H9 (cell line): Measurements from ENCODE around the gene COL4A1. TPM values are rescaled to one million over a fixed set of nuclear protein-coding genes. Genes with fewer than 3 reads are reported as not detected.

Experiments used
- DNase-seq: peaks from one replicate; pipeline ENCODE4 v3.0.0-alpha.2; 2017
- H2AFZ ChIP-seq: one replicate; pipeline ENCODE4 v1.6.1; 2013; ENCODE audit warnings: mild to moderate bottlenecking, low read length, control low read depth, moderate library complexity
- H2AK5ac ChIP-seq: 2 replicates; pipeline ENCODE4 v1.6.1; 2013; ENCODE audit warnings: low read length, control low read depth, mixed read lengths; ENCODE audit not compliant: insufficient read length
- H2BK120ac ChIP-seq: one replicate; pipeline ENCODE4 v1.6.1; 2013; ENCODE audit warnings: low read depth, mild to moderate bottlenecking, low read length, control low read depth, inconsistent platforms; ENCODE audit not compliant: poor library complexity, severe bottlenecking
- H2BK12ac ChIP-seq: 2 replicates; pipeline ENCODE4 v1.6.1; 2013; ENCODE audit warnings: low read length, control low read depth, mixed read lengths, low read depth; ENCODE audit not compliant: insufficient read length
- H2BK15ac ChIP-seq: 2 replicates; pipeline ENCODE4 v1.6.1; 2013; ENCODE audit warnings: low read depth, low read length, control low read depth
- H2BK20ac ChIP-seq: one replicate; pipeline ENCODE4 v1.6.1; 2013; ENCODE audit warnings: low read depth, mild to moderate bottlenecking, low read length, control low read depth, inconsistent platforms; ENCODE audit not compliant: poor library complexity, severe bottlenecking
- H2BK5ac ChIP-seq: 2 replicates; pipeline ENCODE4 v1.6.1; 2013; ENCODE audit warnings: low read length, control low read depth, mixed read lengths; ENCODE audit not compliant: insufficient read length
- H3K14ac ChIP-seq: 2 replicates; pipeline ENCODE4 v1.6.1; 2013; ENCODE audit warnings: low read length, control low read depth; ENCODE audit not compliant: insufficient read depth
- H3K18ac ChIP-seq: 2 replicates; pipeline ENCODE4 v1.6.1; 2013; ENCODE audit warnings: low read depth, mild to moderate bottlenecking, mixed read lengths, low read length, control low read depth; ENCODE audit not compliant: insufficient read length
- H3K23ac ChIP-seq: 2 replicates; pipeline ENCODE4 v1.6.1; 2013; ENCODE audit warnings: low read length, control low read depth, mixed read lengths, low read depth; ENCODE audit not compliant: insufficient read length
- H3K23me2 ChIP-seq: 2 replicates; pipeline ENCODE4 v1.6.1; 2013; ENCODE audit warnings: low read depth, mild to moderate bottlenecking, mixed read lengths, low read length, control low read depth; ENCODE audit not compliant: insufficient read length, poor library complexity, severe bottlenecking
- H3K27ac ChIP-seq: 2 replicates; pipeline ENCODE4 v1.5.1; 2013; ENCODE audit warnings: low read length, control low read depth, mixed read lengths, low read depth; ENCODE audit not compliant: insufficient read length
- H3K27me3 ChIP-seq: 2 replicates; pipeline ENCODE4 v1.6.1; 2013; ENCODE audit warnings: low read length, control low read depth, inconsistent platforms; ENCODE audit not compliant: insufficient read depth
- H3K4ac ChIP-seq: 2 replicates; pipeline ENCODE4 v1.6.1; 2013; ENCODE audit warnings: low read depth, mild to moderate bottlenecking, control low read depth, inconsistent platforms, low read length, moderate library complexity
- H3K4me1 ChIP-seq: 2 replicates; pipeline ENCODE4 v1.6.1; 2013; ENCODE audit warnings: low read length, control low read depth, inconsistent platforms; ENCODE audit not compliant: insufficient read depth
- H3K4me2 ChIP-seq: 2 replicates; pipeline ENCODE4 v1.6.1; 2013; ENCODE audit warnings: low read length, control low read depth, mixed read lengths; ENCODE audit not compliant: insufficient read length, insufficient read depth
- H3K56ac ChIP-seq: 2 replicates; pipeline ENCODE4 v1.6.1; 2013; ENCODE audit warnings: low read depth, mild to moderate bottlenecking, mixed read lengths, low read length, control low read depth; ENCODE audit not compliant: insufficient read length
- H3K79me1 ChIP-seq: 2 replicates; pipeline ENCODE4 v1.6.1; 2013; ENCODE audit warnings: low read depth, mild to moderate bottlenecking, moderate library complexity, low read length, control low read depth, inconsistent platforms; ENCODE audit not compliant: insufficient read depth, poor library complexity, severe bottlenecking
- H3K79me2 ChIP-seq: 2 replicates; pipeline ENCODE4 v1.6.1; 2013; ENCODE audit warnings: low read length, control low read depth, inconsistent platforms; ENCODE audit not compliant: insufficient read depth
- H3K9ac ChIP-seq: 2 replicates; pipeline ENCODE4 v1.6.1; 2013; ENCODE audit warnings: low read length, control low read depth, mixed read lengths; ENCODE audit not compliant: insufficient read length; ENCODE audit errors: extremely low read depth
- H3K9me3 ChIP-seq: one replicate; pipeline ENCODE4 v1.6.1; 2013; ENCODE audit warnings: low read depth, low read length, inconsistent platforms; ENCODE audit not compliant: control insufficient read depth
- H3T11ph ChIP-seq: one replicate; pipeline ENCODE4 v1.6.1; 2013; ENCODE audit warnings: mild to moderate bottlenecking, low read length, control low read depth, inconsistent platforms
- H4K20me1 ChIP-seq: one replicate; pipeline ENCODE4 v1.6.1; 2013; ENCODE audit not compliant: control insufficient read depth, insufficient read length, insufficient read depth
- H4K5ac ChIP-seq: 2 replicates; pipeline ENCODE4 v1.6.1; 2013; ENCODE audit warnings: low read depth, mild to moderate bottlenecking, mixed read lengths, low read length, control low read depth; ENCODE audit not compliant: insufficient read length
- H4K8ac ChIP-seq: replicated peaks from 2 replicates; pipeline ENCODE4 v1.6.1; 2013; ENCODE audit warnings: low read length, control low read depth, mixed read lengths, low read depth; ENCODE audit not compliant: insufficient read length
- H4K91ac ChIP-seq: 2 replicates; pipeline ENCODE4 v1.6.1; 2013; ENCODE audit warnings: low read depth, mild to moderate bottlenecking, moderate library complexity, mixed read lengths, low read length, control low read depth; ENCODE audit not compliant: insufficient read length
- H3K27ac Mint-ChIP-seq, 3 experiments: 2 replicates in 2 of 3; 3 replicates in 1 of 3; pipeline ENCODE4 v1.8.0; 2020 to 2021; ENCODE audit warnings: mixed read lengths in 3 of 3, mild to moderate bottlenecking in 1 of 3, moderate library complexity in 1 of 3
- H3K27me3 Mint-ChIP-seq: 2 replicates; pipeline ENCODE4 v1.8.0; 2021; ENCODE audit warnings: low read depth, mild to moderate bottlenecking, moderate library complexity, mixed read lengths
- H3K36me3 Mint-ChIP-seq, 3 experiments: 2 replicates in 2 of 3; 3 replicates in 1 of 3; pipeline ENCODE4 v1.8.0; 2020 to 2021; ENCODE audit warnings: low read depth in 3 of 3, mixed read lengths in 3 of 3; ENCODE audit not compliant: insufficient read depth in 1 of 3
- H3K4me1 Mint-ChIP-seq, 2 experiments: 2 replicates each; pipeline ENCODE4 v1.8.0; 2020; ENCODE audit warnings: mixed read lengths in 2 of 2
- H3K4me3 Mint-ChIP-seq, 2 experiments: 2 replicates in 1 of 2; 3 replicates in 1 of 2; pipeline ENCODE4 v1.8.0; 2020 to 2021; ENCODE audit warnings: mild to moderate bottlenecking in 2 of 2, mixed read lengths in 2 of 2, moderate library complexity in 1 of 2
- H3K9me3 Mint-ChIP-seq, 2 experiments: 2 replicates in 1 of 2; 3 replicates in 1 of 2; pipeline ENCODE4 v1.8.0; 2020; ENCODE audit warnings: mild to moderate bottlenecking in 2 of 2, mixed read lengths in 2 of 2, moderate library complexity in 1 of 2
- WGBS: extraction: QIAGEN DNeasy Blood & Tissue Kit; methylation state at CpG from one replicate; pipeline ENCODE4 v1.1.7; 2013; ENCODE audit warnings: missing lambda C conversion rate, low lambda C conversion rate, mixed read lengths; ENCODE audit not compliant: insufficient read length; ENCODE audit errors: extremely low coverage; 5-methylcytosine and 5-hydroxymethylcytosine counted together
- total RNA-seq: library from RNA; stranded (reverse); gene quantifications from 2 replicates; pipeline ENCODE4 v1.2.1, GENCODE V29; 2021
- TF ChIP-seq, protein P1 (sequence below): fragments of 200-600 bp; sonication (generic); conservative IDR thresholded peaks from 3 replicates; pipeline ENCODE4 v1.8.0; 2021; ENCODE audit warnings: antibody characterized with exemption, mild to moderate bottlenecking

COL4A1 gene
- total RNA-seq, 1 experiment from 2014 or later, result 73.1 TPM

GRCh38 chr13:110224519-110224918, 82.4 kb downstream of the COL4A1 start:
- H3K56ac ChIP-seq, result no peak overlapping the region
- Mint-ChIP-seq H3K27ac (no peak overlapping the region), H3K27me3 (no peaks in the 10 kb centered on the region), H3K36me3 (no peaks in the 10 kb centered on the region; a peak in 1 of 7 replicates), H3K4me1 (peaks cover 2 to 5% of the 10 kb centered on the region in 2 experiments; a peak in 3 of 4 replicates), H3K4me3 (no peak overlapping the region), H3K9me3 (no peaks in the 10 kb centered on the region)
- H4K8ac ChIP-seq, result no peak overlapping the region
- H2AK5ac ChIP-seq, result no peak overlapping the region
- no peaks in the 10 kb centered on the region for H4K20me1 ChIP-seq
- no peak overlapping the region for H2BK5ac ChIP-seq
- H3K23me2 ChIP-seq, result no peaks in the 10 kb centered on the region
- no peak overlapping the region for H2AFZ ChIP-seq
- H3K27me3 ChIP-seq, result no peaks in the 10 kb centered on the region
- H3K4me1 ChIP-seq, result no peaks in the 10 kb centered on the region
- no peak overlapping the region for H3K18ac ChIP-seq
- no peak overlapping the region for H3K4me2 ChIP-seq
- no peak overlapping the region for H3K23ac ChIP-seq
- H3K27ac ChIP-seq, result no peak overlapping the region
- H3K4ac ChIP-seq, result no peak overlapping the region
- no peaks in the 10 kb centered on the region for H3K9me3 ChIP-seq
- H3K79me1 ChIP-seq, result no peaks in the 10 kb centered on the region
- no peak overlapping the region for H2BK15ac ChIP-seq
- no peak overlapping the region for H4K5ac ChIP-seq
- DNase-seq, result no peak
- no peak overlapping the region for H3T11ph ChIP-seq
- H2BK12ac ChIP-seq, result no peak overlapping the region
- H3K79me2 ChIP-seq, result no peaks in the 10 kb centered on the region
- no CpG with 5 or more reads among the region's 8 CpGs for WGBS
- no peak overlapping the region for H4K91ac ChIP-seq
- no peak overlapping the region for H3K14ac ChIP-seq
- TF ChIP-seq, protein P1, sequence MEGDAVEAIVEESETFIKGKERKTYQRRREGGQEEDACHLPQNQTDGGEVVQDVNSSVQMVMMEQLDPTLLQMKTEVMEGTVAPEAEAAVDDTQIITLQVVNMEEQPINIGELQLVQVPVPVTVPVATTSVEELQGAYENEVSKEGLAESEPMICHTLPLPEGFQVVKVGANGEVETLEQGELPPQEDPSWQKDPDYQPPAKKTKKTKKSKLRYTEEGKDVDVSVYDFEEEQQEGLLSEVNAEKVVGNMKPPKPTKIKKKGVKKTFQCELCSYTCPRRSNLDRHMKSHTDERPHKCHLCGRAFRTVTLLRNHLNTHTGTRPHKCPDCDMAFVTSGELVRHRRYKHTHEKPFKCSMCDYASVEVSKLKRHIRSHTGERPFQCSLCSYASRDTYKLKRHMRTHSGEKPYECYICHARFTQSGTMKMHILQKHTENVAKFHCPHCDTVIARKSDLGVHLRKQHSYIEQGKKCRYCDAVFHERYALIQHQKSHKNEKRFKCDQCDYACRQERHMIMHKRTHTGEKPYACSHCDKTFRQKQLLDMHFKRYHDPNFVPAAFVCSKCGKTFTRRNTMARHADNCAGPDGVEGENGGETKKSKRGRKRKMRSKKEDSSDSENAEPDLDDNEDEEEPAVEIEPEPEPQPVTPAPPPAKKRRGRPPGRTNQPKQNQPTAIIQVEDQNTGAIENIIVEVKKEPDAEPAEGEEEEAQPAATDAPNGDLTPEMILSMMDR, result no peak
- H2BK120ac ChIP-seq, result no peak overlapping the region
- H3K9ac ChIP-seq, result no peak overlapping the region
- H2BK20ac ChIP-seq, result no peak overlapping the region
